IPS-15b (cell line): ENCODE results near the gene EXOC3L2.

Source experiments
- H3K27me3 ChIP-seq: one replicate; pipeline ENCODE4 v1.6.1; 2013; ENCODE audit warnings: low read length; ENCODE audit not compliant: control insufficient read depth, insufficient read depth
- H3K36me3 ChIP-seq: one replicate; pipeline ENCODE4 v1.6.1; 2013; ENCODE audit warnings: low read length; ENCODE audit not compliant: control insufficient read depth, insufficient read depth
- H3K4me1 ChIP-seq: one replicate; pipeline ENCODE4 v1.6.1; 2013; ENCODE audit warnings: mild to moderate bottlenecking, low read length; ENCODE audit not compliant: control insufficient read depth, insufficient read depth
- H3K4me3 ChIP-seq: one replicate; pipeline ENCODE4 v1.5.1; 2013; ENCODE audit warnings: low read depth, low read length
- H3K9ac ChIP-seq: one replicate; pipeline ENCODE4 v1.6.1; 2013; ENCODE audit warnings: low read depth, mild to moderate bottlenecking, low read length
- H3K9me3 ChIP-seq: one replicate; pipeline ENCODE4 v1.6.1; 2013; ENCODE audit warnings: mild to moderate bottlenecking, low read length; ENCODE audit not compliant: control insufficient read depth, insufficient read depth

The EXOC3L2 gene

DNA sequence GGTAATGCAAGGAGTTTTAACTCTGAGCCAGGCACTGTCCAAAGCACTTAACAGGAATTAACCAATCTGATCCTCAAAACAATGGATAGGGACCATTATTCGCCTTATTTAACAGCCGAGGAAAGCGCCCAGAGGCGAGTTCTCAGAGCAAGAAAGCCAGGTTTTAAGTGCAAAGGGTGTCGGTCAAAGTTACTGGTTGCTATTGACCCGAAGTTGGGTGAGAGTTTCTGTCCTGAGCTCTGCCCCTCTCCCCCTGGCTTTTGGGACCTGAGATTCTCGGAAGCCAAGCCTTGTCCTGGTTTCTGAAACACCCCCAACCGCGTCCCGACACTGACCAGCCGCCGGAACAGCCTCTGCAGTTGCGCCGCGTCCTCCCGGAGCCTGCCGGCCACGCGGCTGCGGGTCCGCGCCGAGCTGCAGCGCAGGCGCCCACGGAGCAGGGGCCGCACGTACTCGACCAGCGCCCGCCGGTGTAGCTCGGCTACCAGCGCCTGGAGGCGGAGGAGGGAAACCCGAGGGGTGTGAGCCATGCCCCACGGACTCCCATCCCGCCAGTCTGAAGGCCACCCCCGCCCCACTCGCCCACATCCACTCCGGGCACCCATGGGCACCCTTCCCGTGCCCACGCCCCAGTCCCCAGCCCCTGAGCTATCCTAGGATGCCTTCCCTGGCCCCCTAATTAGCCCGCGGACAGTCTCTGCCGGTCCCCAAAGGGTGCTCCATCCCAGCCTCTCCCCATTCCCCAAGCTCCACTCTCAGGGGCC, 27.8 kb downstream of the EXOC3L2 start:
- Histone ChIP-seq H3K9ac (peak overlapping the region; percentile 16), H3K36me3 (no peaks in the 10 kb centered on the region), H3K4me3 (peak overlapping the region; percentile 59), H3K27me3 (peaks cover 46% of the 10 kb centered on the region), H3K4me1 (no peaks in the 10 kb centered on the region), H3K9me3 (no peaks in the 10 kb centered on the region)

DNA sequence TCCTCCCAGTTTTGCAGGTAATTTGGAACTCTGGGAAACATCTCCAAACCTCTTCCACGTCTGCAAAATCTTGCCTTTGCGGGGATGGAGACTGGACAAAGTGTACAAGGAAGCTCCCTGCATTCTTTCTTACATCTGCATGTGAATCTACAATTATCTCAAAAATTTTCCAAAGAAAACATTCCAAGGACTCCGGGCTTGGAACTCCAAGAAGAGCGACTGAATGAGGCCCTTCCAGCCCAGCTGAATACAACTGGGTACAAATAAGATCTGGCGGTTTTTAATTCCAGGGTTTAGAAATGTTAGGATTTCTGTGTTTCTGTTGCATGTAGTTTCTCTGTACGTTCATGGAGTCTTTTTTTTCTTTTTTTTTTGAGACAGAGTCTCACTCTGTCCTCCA, 28.5 kb downstream of the EXOC3L2 start:
- no peaks in the 10 kb centered on the region for H3K4me1 ChIP-seq
- H3K9me3 ChIP-seq, result no peaks in the 10 kb centered on the region
- H3K4me3 ChIP-seq, result no peak overlapping the region
- H3K9ac ChIP-seq, result no peak overlapping the region
- no peaks in the 10 kb centered on the region for H3K36me3 ChIP-seq
- peaks cover 44% of the 10 kb centered on the region for H3K27me3 ChIP-seq

DNA sequence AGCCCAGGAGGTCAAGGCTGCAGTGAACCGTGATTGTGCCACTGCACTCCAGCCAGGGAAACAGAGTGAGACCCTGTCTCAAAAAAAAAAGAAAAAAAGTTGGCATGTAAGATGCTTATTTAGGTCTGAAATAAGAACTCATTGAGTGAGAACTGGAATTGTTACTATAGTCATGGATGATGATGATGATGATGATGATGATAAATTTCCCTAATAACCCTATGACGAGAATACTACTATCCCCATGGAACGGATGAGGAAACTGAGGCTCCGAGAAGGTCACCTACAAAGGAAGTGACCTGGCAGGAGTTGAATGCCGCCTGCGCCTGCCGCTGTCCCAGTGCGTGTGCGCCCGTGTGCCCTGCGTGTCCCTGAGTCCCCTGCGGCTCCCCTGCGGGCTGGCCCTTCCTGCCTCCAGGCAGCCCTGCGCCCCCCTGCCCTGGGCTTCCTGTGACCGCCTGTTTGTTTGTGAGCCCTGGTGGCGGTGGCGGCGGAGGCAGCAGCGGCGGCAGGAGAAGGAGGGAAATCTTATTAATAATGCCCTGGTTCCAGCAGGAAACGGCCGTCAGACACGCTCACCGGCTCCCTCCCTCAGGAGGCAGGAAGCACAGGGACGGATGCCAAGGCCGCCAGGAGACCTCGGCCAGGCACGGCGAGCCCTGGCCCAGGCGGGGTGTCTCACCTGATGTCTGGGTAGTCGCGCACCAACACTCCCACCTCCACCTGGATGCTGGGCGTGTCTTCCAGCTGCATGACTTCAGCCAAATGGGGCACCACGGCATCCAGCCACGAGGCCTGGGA, 29.6 kb downstream of the EXOC3L2 start:
- no peaks in the 10 kb centered on the region for H3K9me3 ChIP-seq
- H3K27me3 ChIP-seq, result peaks cover 42% of the 10 kb centered on the region
- no peaks in the 10 kb centered on the region for H3K36me3 ChIP-seq
- H3K4me1 ChIP-seq, result peaks cover 2% of the 10 kb centered on the region
- H3K9ac ChIP-seq, result no peak overlapping the region
- H3K4me3 ChIP-seq, result peak overlapping the region; percentile 50

DNA sequence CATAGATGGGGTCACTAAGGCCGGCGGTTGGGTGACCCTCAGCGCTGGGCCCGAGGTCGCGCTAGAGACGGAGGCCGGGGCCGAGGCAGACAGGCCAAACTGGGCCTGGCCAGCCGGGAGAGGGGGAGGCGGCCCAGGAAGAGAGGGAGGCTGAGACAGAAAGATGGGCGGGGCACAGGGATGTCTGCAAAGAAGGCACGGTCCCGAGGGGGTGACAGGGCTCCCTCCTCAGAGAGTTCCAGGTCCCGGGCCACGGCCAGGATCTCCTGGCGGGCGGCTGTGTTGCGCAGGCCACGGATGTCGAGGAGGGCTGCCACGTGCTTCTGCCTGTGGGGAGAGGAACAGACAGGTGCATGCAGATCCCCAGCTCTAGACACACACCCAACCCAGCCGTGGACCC, 32.2 kb downstream of the EXOC3L2 start:
- H3K9ac ChIP-seq, result no peak overlapping the region
- no peaks in the 10 kb centered on the region for H3K9me3 ChIP-seq
- peaks cover 35% of the 10 kb centered on the region for H3K27me3 ChIP-seq
- no peaks in the 10 kb centered on the region for H3K36me3 ChIP-seq
- peaks cover 2% of the 10 kb centered on the region for H3K4me1 ChIP-seq
- H3K4me3 ChIP-seq, result no peak overlapping the region

DNA sequence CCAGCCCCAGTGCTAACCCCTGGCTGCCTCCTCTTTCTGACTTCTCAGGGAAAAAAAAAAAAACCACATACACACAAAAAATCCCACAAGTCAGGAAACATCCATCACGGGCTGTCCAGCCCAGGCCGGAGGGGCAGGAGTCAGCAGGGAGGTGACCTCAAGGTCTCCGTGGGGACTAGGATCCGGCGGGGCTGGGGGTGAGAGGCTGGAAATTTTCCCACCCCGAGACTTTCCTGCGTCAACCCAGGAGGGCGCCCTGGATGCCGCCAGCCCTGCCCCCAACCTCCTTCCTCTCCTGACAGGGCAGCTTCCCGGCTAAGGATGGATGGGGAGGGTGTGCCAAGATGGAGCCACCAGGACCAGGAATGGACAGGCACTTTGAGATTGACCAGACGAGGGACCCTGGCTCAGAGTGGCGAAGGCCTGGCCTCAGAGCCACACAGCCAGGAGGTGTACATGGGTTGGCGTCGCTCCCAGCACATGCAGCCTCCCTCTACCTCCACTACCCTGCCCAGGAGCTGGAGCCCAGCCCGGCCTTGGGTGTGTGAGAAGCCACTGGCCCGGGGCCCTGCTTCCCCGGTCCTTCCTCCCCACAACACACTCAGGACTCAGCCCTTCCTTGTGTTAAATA, 33.3 kb downstream of the EXOC3L2 start:
- Histone ChIP-seq H3K4me1 (peaks cover 2% of the 10 kb centered on the region), H3K36me3 (no peaks in the 10 kb centered on the region), H3K4me3 (no peak overlapping the region), H3K9me3 (no peaks in the 10 kb centered on the region), H3K27me3 (peaks cover 25% of the 10 kb centered on the region), H3K9ac (no peak overlapping the region)

DNA sequence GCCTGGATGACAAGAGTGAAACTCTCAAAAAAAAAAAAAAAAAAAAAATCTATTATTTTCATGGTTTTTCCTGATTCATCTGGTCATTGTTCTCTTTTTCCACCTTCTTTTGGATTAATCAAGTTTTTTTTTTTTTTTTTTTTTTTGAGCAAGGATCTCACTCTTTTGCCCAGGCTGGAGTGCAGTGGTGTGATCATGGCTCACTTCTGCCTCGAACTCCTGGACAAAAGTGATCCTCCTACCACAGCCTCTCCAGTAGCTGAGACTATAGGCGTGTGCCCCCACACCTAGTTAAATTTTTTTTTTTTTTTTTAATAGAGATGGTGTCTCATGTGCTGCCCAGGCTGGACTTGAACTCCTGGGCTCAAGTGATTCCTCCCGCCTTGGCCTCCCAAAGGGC, 38.9 kb downstream of the EXOC3L2 start:
- Histone ChIP-seq H3K9ac (no peak overlapping the region), H3K36me3 (no peaks in the 10 kb centered on the region), H3K4me1 (no peaks in the 10 kb centered on the region), H3K4me3 (no peak overlapping the region), H3K9me3 (no peaks in the 10 kb centered on the region), H3K27me3 (no peaks in the 10 kb centered on the region)

DNA sequence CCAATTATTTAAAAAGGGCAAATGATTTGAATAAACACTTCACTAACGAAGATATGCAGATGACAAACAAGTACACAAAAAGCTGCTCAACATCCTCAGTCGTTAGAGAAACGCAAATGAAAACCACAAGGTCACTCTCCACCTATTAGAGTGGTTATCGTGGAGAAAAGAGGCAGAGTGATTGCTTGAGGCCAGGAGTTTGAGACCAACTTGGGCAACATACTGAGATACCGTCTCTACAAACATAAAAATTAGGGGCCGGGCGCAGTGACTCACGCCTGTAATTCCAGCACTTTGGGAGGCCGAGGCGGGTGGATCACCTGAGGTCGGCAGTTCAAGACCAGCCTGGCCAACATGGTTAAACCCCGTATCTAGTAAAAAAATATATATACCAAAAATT, 39.4 kb downstream of the EXOC3L2 start:
- Histone ChIP-seq H3K4me3 (no peak overlapping the region), H3K4me1 (no peaks in the 10 kb centered on the region), H3K9ac (no peak overlapping the region), H3K27me3 (no peaks in the 10 kb centered on the region), H3K36me3 (no peaks in the 10 kb centered on the region), H3K9me3 (no peaks in the 10 kb centered on the region)

DNA sequence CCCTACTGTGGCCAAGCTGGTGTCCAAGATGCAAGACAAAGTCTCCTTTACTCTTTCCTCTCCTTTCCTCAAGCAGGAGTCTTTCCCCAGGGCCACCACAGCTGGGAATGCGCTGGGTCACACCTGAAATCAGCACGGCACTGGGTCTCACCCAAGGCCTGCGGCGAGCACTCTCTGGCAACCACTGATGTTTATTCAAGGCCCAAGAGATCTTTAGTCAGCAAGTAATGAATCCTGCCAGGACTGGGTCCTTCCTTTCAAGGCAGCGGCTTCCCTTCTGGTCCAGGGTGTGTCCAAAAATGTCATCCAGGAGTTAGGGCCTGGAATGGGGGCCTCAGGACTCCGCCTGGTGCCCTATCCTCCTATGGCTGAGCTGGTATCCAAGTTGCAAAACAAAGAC, 42.6 kb downstream of the EXOC3L2 start:
- no peak overlapping the region for H3K9ac ChIP-seq
- no peaks in the 10 kb centered on the region for H3K9me3 ChIP-seq
- no peaks in the 10 kb centered on the region for H3K36me3 ChIP-seq
- no peaks in the 10 kb centered on the region for H3K4me1 ChIP-seq
- H3K27me3 ChIP-seq, result no peaks in the 10 kb centered on the region
- H3K4me3 ChIP-seq, result no peak overlapping the region

DNA sequence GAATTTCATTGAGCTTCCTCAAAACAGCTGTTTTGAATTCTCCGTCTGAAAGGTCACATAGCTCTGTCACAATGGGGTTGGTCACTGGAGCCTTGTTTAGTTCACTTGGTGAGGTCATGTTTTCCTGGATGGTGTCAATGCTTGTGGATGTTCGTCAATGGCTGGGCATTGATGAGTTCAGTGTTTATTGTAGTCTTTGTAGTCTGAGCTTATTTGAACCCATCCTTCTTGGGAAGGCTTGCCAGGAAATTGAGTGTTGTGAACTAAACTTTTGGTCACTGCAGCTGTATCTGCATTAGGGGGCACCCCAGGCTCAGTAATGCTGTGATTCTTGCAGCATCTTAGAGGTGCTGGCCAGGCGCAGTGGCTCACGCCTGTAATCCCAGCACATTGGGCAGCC, 44.6 kb downstream of the EXOC3L2 start:
- Histone ChIP-seq H3K4me3 (no peak overlapping the region), H3K9ac (no peak overlapping the region), H3K9me3 (no peaks in the 10 kb centered on the region), H3K27me3 (no peaks in the 10 kb centered on the region), H3K36me3 (no peaks in the 10 kb centered on the region), H3K4me1 (no peaks in the 10 kb centered on the region)

DNA sequence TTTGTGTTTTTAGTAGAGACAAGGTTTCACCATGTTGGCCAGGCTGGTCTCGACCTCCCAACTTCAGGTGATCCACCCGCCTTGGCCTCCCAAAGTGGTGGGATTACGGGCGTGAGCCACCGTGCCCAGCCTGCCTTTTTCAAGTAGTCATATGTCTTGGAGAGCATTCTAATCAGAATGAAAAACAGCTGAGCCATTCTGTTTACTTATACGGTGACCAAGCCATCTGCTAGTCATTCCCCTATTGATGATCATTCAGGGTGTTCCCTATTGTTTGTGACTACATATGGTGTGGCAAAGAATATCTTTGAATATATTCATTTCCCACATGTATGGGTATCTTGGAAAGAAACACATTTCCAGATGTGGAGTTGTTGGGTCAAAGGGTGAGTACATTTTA, 49.4 kb downstream of the EXOC3L2 start:
- H3K9me3 ChIP-seq, result no peaks in the 10 kb centered on the region
- no peak overlapping the region for H3K4me3 ChIP-seq
- H3K9ac ChIP-seq, result no peak overlapping the region
- H3K36me3 ChIP-seq, result no peaks in the 10 kb centered on the region
- no peaks in the 10 kb centered on the region for H3K27me3 ChIP-seq
- H3K4me1 ChIP-seq, result no peaks in the 10 kb centered on the region

DNA sequence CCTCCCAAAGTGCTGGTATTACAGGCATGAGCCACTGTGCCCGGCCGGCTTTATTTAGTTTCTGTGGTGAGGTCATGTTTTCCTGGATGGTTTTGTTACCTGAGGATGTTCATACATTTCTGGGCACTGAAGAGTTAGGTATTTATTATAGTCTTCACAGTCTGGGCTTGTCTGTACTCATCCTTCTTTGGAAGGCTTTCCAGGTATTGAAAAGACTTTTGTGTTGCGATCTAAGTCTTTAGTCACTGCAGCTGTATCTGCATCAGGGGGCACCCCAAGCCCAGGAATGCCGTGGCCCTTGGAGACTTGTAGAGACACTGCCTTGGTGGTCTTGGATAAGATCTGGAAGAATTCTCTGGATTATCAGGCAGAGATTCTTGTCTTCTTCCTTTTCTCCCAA, 53.8 kb downstream of the EXOC3L2 start:
- Histone ChIP-seq H3K4me1 (no peaks in the 10 kb centered on the region), H3K9me3 (no peaks in the 10 kb centered on the region), H3K36me3 (no peaks in the 10 kb centered on the region), H3K9ac (no peak overlapping the region), H3K27me3 (peaks cover 4% of the 10 kb centered on the region), H3K4me3 (no peak overlapping the region)

DNA sequence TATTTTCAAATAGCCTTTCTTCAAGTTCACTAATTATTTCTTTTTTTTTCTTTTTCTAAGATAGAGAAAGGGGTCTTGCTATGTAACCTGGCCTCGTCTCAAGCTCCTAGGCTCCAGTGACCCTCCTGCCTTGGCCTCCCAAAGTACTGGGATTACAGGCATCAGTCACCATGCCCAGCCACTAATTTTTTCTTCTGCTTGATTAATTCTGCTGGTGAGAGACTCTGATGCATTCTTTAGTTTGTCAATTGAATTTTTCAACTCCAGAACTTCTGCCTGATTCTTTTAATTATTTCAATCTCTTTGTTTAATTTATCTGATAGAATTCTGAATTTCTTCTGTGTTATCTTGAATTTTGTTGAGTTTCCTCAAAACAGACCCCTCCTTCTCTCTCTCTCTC, 55.2 kb downstream of the EXOC3L2 start:
- H3K4me3 ChIP-seq, result no peak overlapping the region
- no peaks in the 10 kb centered on the region for H3K36me3 ChIP-seq
- H3K4me1 ChIP-seq, result no peaks in the 10 kb centered on the region
- peaks cover 6% of the 10 kb centered on the region for H3K27me3 ChIP-seq
- no peak overlapping the region for H3K9ac ChIP-seq
- no peaks in the 10 kb centered on the region for H3K9me3 ChIP-seq
